GM12892 (cell line): Measurements from ENCODE around the gene CRB3.

Experiments used
- POLR2A ChIP-seq: IDR thresholded peaks from 2 replicates; pipeline ENCODE4 v1.6.1; 2011; ENCODE audit warnings: low read depth, low read length, control low read depth
- POLR2AphosphoS5 ChIP-seq: IDR thresholded peaks from 2 replicates; pipeline ENCODE4 v1.6.1; 2011; ENCODE audit warnings: low read depth, low read length, control low read depth

DNA sequence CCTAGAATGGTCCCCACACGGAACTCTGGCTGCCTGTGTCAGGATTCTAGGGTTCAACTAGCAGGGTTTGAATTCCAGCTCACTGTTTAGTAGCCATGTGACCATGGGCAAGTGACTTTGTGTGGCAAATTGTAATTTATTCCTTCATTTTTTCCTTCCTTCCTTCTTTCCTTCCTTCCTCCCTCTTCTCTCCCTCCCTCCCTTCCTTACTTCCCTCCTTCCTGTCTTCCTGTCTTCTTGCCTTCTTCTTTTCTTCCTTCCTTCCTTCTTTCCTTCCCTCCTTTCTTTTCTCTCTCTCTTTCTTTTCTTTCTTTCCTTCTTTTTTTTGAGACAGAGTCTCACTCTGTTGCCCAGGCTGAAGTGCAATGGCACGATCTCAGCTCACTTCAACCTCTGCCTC lies 26.1 kb downstream of the CRB3 start:
- TF ChIP-seq POLR2AphosphoS5 (no peak), POLR2A (no peak)
